B cell (primary cell): ENCODE results near the gene DIP2A. TPM values are rescaled to one million over a fixed set of nuclear protein-coding genes. Genes with fewer than 3 reads are reported as not detected.
"Not testable (repeated sequence)": the region's sequence is repeated elsewhere in the genome, so short reads cannot be mapped to it uniquely, and the experiment has no call there.

ENCODE experiments used
- ATAC-seq: fragments of 200-7000 bp; cut with Tn5 transposase; one replicate; pipeline ENCODE4 v1.10.0; 2021; ENCODE audit warnings: low read depth, mild to moderate bottlenecking, moderate number of reproducible peaks, moderate library complexity
- CTCF ChIA-PET: fragments of 350-600 bp; sonication (Branson Sonifier 250); formaldehyde crosslinking; loops from one replicate; lab custom pipeline; 2021; ENCODE audit warnings: antibody characterized with exemption, inconsistent platforms; lab: Charles Lee
- POLR2A ChIA-PET: fragments of 350-600 bp; sonication (Branson Sonifier 250); formaldehyde crosslinking; loops from one replicate; lab custom pipeline; 2021; ENCODE audit warnings: antibody characterized with exemption; lab: Charles Lee
- DNase-seq: peaks from one replicate; pipeline ENCODE4 v3.0.0; 2013
- H2AFZ ChIP-seq: 2 replicates; pipeline ENCODE4 v1.6.1; 2012; ENCODE audit warnings: mild to moderate bottlenecking, low read depth, low read length; ENCODE audit not compliant: insufficient read depth, poor library complexity, severe bottlenecking
- H3K27ac ChIP-seq, 2 donors: 1 replicate in 1 of 2; 2 replicates in 1 of 2; pipeline ENCODE4 v1.5.1; 2012 to 2013; ENCODE audit warnings: low read length in 2 of 2, mild to moderate bottlenecking in 2 of 2, moderate library complexity in 1 of 2
- H3K27me3 ChIP-seq, 4 experiments: fragments of 200-600 bp in 1 of 4; sonication (generic) in 1 of 4; replicated peaks in 1 of 4; 1 replicate in 2 of 4; 2 replicates in 2 of 4; pipeline versions ENCODE4 v1.6.1 to v1.7.0; 2013 to 2016; ENCODE audit warnings: low read length in 3 of 4, mild to moderate bottlenecking in 2 of 4, mixed read lengths in 1 of 4, moderate library complexity in 1 of 4; ENCODE audit not compliant: insufficient read depth in 4 of 4, control insufficient read depth in 3 of 4; ENCODE audit errors: control extremely low read depth in 1 of 4
- H3K36me3 ChIP-seq, 2 experiments: replicated peaks in 1 of 2; 1 replicate in 1 of 2; 2 replicates in 1 of 2; pipeline versions ENCODE4 v1.6.1 to v1.7.1; 2013; ENCODE audit warnings: low read length in 1 of 2; ENCODE audit not compliant: insufficient read depth in 2 of 2, control insufficient read depth in 1 of 2; ENCODE audit errors: control extremely low read depth in 1 of 2, extremely low read depth in 1 of 2
- H3K4me1 ChIP-seq, 2 donors: fragments of 200-600 bp in 1 of 2; sonication (generic) in 1 of 2; 1 replicate in 1 of 2; 2 replicates in 1 of 2; pipeline versions ENCODE4 v1.5.1 to v1.6.1; 2013 to 2017; ENCODE audit warnings: low read length in 2 of 2; ENCODE audit not compliant: control insufficient read depth in 2 of 2, insufficient read depth in 2 of 2
- H3K4me2 ChIP-seq: replicated peaks from 2 replicates; pipeline ENCODE3; 2012; ENCODE audit warnings: mild to moderate bottlenecking, low read depth, low read length; ENCODE audit not compliant: poor library complexity, severe bottlenecking
- H3K4me3 ChIP-seq, 5 experiments: fragments of 200-600 bp in 1 of 5; sonication (generic) in 1 of 5; 1 replicate in 3 of 5; 2 replicates in 2 of 5; pipeline versions ENCODE4 v1.5.1 to v1.7.0; 2011 to 2016; ENCODE audit warnings: low read length in 4 of 5, mild to moderate bottlenecking in 4 of 5, low read depth in 2 of 5, control low read depth in 1 of 5, moderate library complexity in 1 of 5; ENCODE audit not compliant: insufficient read depth in 1 of 5; ENCODE audit errors: control extremely low read depth in 1 of 5, extremely low read depth in 1 of 5
- H3K79me2 ChIP-seq: fragments of 200-600 bp; sonication (generic); one replicate; pipeline ENCODE4 v1.6.0; 2016; ENCODE audit warnings: low read length; ENCODE audit not compliant: control insufficient read depth, insufficient read depth
- H3K9ac ChIP-seq: fragments of 200-600 bp; sonication (generic); 2 replicates; pipeline ENCODE4 v1.6.1; 2017; ENCODE audit warnings: mild to moderate bottlenecking, low read length, moderate library complexity
- H3K9me3 ChIP-seq, 3 donors: one replicate each; pipeline versions ENCODE4 v1.6.1 to v1.7.1; 2013; ENCODE audit warnings: low read length in 2 of 3; ENCODE audit not compliant: control insufficient read depth in 2 of 3, insufficient read depth in 1 of 3; ENCODE audit errors: control extremely low read depth in 1 of 3
- H4K20me1 ChIP-seq: 2 replicates; pipeline ENCODE4 v1.6.0; 2012; ENCODE audit warnings: mild to moderate bottlenecking, low read length; ENCODE audit not compliant: insufficient read depth, control insufficient read depth, poor library complexity, severe bottlenecking
- H3K27ac Mint-ChIP-seq: one replicate; pipeline ENCODE4 v1.8.0; 2021; ENCODE audit warnings: mixed read lengths
- H3K27me3 Mint-ChIP-seq: one replicate; pipeline ENCODE4 v1.8.0; 2021; ENCODE audit warnings: mixed read lengths
- H3K4me1 Mint-ChIP-seq: one replicate; pipeline ENCODE4 v1.8.0; 2021; ENCODE audit warnings: mixed read lengths
- H3K4me3 Mint-ChIP-seq: one replicate; pipeline ENCODE4 v1.8.0; 2021; ENCODE audit warnings: mixed read lengths
- H3K9me3 Mint-ChIP-seq: one replicate; pipeline ENCODE4 v1.8.0; 2022; ENCODE audit warnings: mixed read lengths; ENCODE audit not compliant: insufficient read depth
- EZH2 ChIP-seq: IDR thresholded peaks from 2 replicates; pipeline ENCODE4 v1.6.1; 2012; ENCODE audit warnings: borderline replicate concordance, low read depth, mild to moderate bottlenecking, moderate library complexity, low read length; ENCODE audit not compliant: insufficient read depth, poor library complexity, severe bottlenecking
- WGBS: methylation state at CpG from one replicate; pipeline ENCODE4 v1.1.5; 2013; ENCODE audit warnings: missing lambda C conversion rate; ENCODE audit not compliant: insufficient coverage; 5-methylcytosine and 5-hydroxymethylcytosine counted together
- intact Hi-C: fragments of 100-400 bp; cut with micrococcal nuclease; formaldehyde crosslinking; loops from one replicate; pipeline ENCODE4 v1.10.0; 2022
- polyA plus RNA-seq: library from polyadenylated mRNA; depleted of rRNA; stranded (reverse); fragments of >200 nt; gene quantifications from 2 replicates; pipeline ENCODE4 v1.2.3, GENCODE V29; 2012
- total RNA-seq, 2 donors: library from RNA; stranded (reverse); fragments of 120-200 nt in 1 of 2; gene quantifications; 1 replicate in 1 of 2; 2 replicates in 1 of 2; pipeline versions ENCODE4 v1.2.3 to v1.2.4, GENCODE V29; 2013 to 2022
- TF ChIP-seq, protein P1 (sequence below): fragments of 200-600 bp; IDR thresholded peaks from one replicate; pipeline ENCODE4 v1.8.0; 2022; ENCODE audit warnings: antibody characterized with exemption, mild to moderate bottlenecking

The DIP2A gene
- total and polyA plus RNA-seq, 2 donors (not counting 1 experiment from before 2014, with no cell fraction given) = 40.4 to 59.0 TPM

- H3K4me1 ChIP-seq, H3K4me2 ChIP-seq, H3K4me1 Mint-ChIP-seq, H3K4me3 ChIP-seq, H2AFZ ChIP-seq, H3K36me3 ChIP-seq, H3K27me3 ChIP-seq, H3K27ac Mint-ChIP-seq, H3K27ac ChIP-seq, POLR2A ChIA-PET, H3K27me3 Mint-ChIP-seq, DNase-seq, intact Hi-C loops, H4K20me1 ChIP-seq, H3K9ac ChIP-seq, H3K4me3 Mint-ChIP-seq, CTCF ChIA-PET, H3K79me2 ChIP-seq, ATAC-seq: not testable (repeated sequence)
- H3K9me3 Mint-ChIP-seq = peaks cover 18% of the 10 kb centered on the region
- H3K9me3 ChIP-seq = peaks cover 3 to 15% (median 5%) of the 10 kb centered on the region in 3 donors
- no CpG with 5 or more reads among the region's 2 CpGs for whole genome bisulfite sequencing
These were observed 120.7 kb downstream of the DIP2A start for GRCh38 chr21:46579394-46579793.

- CTCF ChIA-PET = no interaction called here
- Histone ChIP-seq H3K4me3 (no peak overlapping the region), H2AFZ (no peak overlapping the region), H4K20me1 (no peaks in the 10 kb centered on the region), H3K27ac (no peak overlapping the region), H3K27me3 (peaks cover 0 to 4% (median under 1%) of the 10 kb centered on the region in 4 experiments), H3K9ac (no peak overlapping the region), H3K4me2 (no peak overlapping the region), H3K9me3 (peaks cover 3 to 23% (median 5%) of the 10 kb centered on the region in 3 donors), H3K79me2 (no peaks in the 10 kb centered on the region), H3K36me3 (no peaks in the 10 kb centered on the region), H3K4me1 (no peaks in the 10 kb centered on the region)
- intact Hi-C loops = no loop called here
- no peak for TF ChIP-seq EZH2
- TF ChIP-seq, protein P1, sequence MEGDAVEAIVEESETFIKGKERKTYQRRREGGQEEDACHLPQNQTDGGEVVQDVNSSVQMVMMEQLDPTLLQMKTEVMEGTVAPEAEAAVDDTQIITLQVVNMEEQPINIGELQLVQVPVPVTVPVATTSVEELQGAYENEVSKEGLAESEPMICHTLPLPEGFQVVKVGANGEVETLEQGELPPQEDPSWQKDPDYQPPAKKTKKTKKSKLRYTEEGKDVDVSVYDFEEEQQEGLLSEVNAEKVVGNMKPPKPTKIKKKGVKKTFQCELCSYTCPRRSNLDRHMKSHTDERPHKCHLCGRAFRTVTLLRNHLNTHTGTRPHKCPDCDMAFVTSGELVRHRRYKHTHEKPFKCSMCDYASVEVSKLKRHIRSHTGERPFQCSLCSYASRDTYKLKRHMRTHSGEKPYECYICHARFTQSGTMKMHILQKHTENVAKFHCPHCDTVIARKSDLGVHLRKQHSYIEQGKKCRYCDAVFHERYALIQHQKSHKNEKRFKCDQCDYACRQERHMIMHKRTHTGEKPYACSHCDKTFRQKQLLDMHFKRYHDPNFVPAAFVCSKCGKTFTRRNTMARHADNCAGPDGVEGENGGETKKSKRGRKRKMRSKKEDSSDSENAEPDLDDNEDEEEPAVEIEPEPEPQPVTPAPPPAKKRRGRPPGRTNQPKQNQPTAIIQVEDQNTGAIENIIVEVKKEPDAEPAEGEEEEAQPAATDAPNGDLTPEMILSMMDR = no peak
- H3K4me1 Mint-ChIP-seq = no peaks in the 10 kb centered on the region
- H3K9me3 Mint-ChIP-seq = peaks cover 31% of the 10 kb centered on the region
- no peak overlapping the region for H3K27ac Mint-ChIP-seq
- POLR2A ChIA-PET = no interaction called here
- peaks cover 13% of the 10 kb centered on the region for H3K27me3 Mint-ChIP-seq
- ATAC-seq = no peak
- DNase-seq = no peak
- 100% methylated on average over 5 of the region's 5 CpGs for WGBS
- H3K4me3 Mint-ChIP-seq = no peak overlapping the region
These were observed 123.2 kb downstream of the DIP2A start for GRCh38 chr21:46581780-46582307.
